Neutrophil (primary cell): ENCODE results near the gene ANKRD6.

Source experiments
- H3K27ac ChIP-seq: fragments of 200-600 bp; sonication (generic); 2 replicates; pipeline ENCODE4 v1.5.1; 2016; ENCODE audit warnings: mild to moderate bottlenecking, moderate library complexity
- H3K27me3 ChIP-seq: fragments of 200-600 bp; sonication (generic); 2 replicates; pipeline ENCODE4 v1.6.0; 2016; ENCODE audit warnings: mild to moderate bottlenecking
- H3K36me3 ChIP-seq: fragments of 200-600 bp; sonication (generic); 2 replicates; pipeline ENCODE4 v1.5.1; 2017
- H3K4me1 ChIP-seq, 2 experiments: fragments of 200-600 bp in 1 of 2; sonication (generic) in 1 of 2; 1 replicate in 1 of 2; 2 replicates in 1 of 2; pipeline versions ENCODE4 v1.5.1 to v1.6.1; 2013 to 2016; ENCODE audit warnings: low read depth in 1 of 2, low read length in 1 of 2, mild to moderate bottlenecking in 1 of 2, moderate library complexity in 1 of 2; ENCODE audit not compliant: control insufficient read depth in 1 of 2, insufficient read depth in 1 of 2
- H3K4me3 ChIP-seq, 2 experiments: fragments of 200-600 bp in 1 of 2; sonication (generic) in 1 of 2; 1 replicate in 1 of 2; 2 replicates in 1 of 2; pipeline ENCODE4 v1.5.1; 2013 to 2016; ENCODE audit warnings: low read depth in 1 of 2, low read length in 1 of 2, mild to moderate bottlenecking in 1 of 2, moderate library complexity in 1 of 2
- H3K9me3 ChIP-seq: fragments of 200-600 bp; sonication (generic); 2 replicates; pipeline ENCODE4 v1.5.1; 2016
- CTCF ChIP-seq: fragments of 200-600 bp; sonication (generic); IDR thresholded peaks from 2 replicates; pipeline ENCODE4 v1.5.1; 2016; ENCODE audit warnings: antibody characterized with exemption

ANKRD6 gene

GRCh38 chr6:89564752-89565427, 131.9 kb downstream of the ANKRD6 start:
- H3K4me1 ChIP-seq = no peaks in the 10 kb centered on the region
- no peak for TF ChIP-seq CTCF
- no peak overlapping the region for H3K4me3 ChIP-seq
- no peaks in the 10 kb centered on the region for H3K9me3 ChIP-seq
- no peak overlapping the region for H3K27ac ChIP-seq
- H3K27me3 ChIP-seq = no peaks in the 10 kb centered on the region
- no peaks in the 10 kb centered on the region for H3K36me3 ChIP-seq

- no peaks in the 10 kb centered on the region for H3K4me1 ChIP-seq
- no peaks in the 10 kb centered on the region for H3K27me3 ChIP-seq
- TF ChIP-seq CTCF = no peak
- no peaks in the 10 kb centered on the region for H3K9me3 ChIP-seq
- H3K36me3 ChIP-seq = no peaks in the 10 kb centered on the region
- no peak overlapping the region for H3K27ac ChIP-seq
- H3K4me3 ChIP-seq = no peak overlapping the region
Measured at GRCh38 chr6:89566008-89566800, 133.3 kb downstream of the ANKRD6 start.

- no peaks in the 10 kb centered on the region for H3K4me1 ChIP-seq
Measured at GRCh38 chr6:89566930-89567629, 134.1 kb downstream of the ANKRD6 start.

GRCh38 chr6:89567630-89568390, 134.9 kb downstream of the ANKRD6 start:
- Histone ChIP-seq H3K9me3 (no peaks in the 10 kb centered on the region), H3K4me3 (no peak overlapping the region), H3K27me3 (no peaks in the 10 kb centered on the region), H3K27ac (no peak overlapping the region), H3K4me1 (no peaks in the 10 kb centered on the region), H3K36me3 (no peaks in the 10 kb centered on the region)
- no peak for TF ChIP-seq CTCF

More at GRCh38 chr6:89566930-89567629, 134.1 kb downstream of the ANKRD6 start:
- no peak for TF ChIP-seq CTCF
- no peaks in the 10 kb centered on the region for H3K9me3 ChIP-seq
- H3K36me3 ChIP-seq = no peaks in the 10 kb centered on the region
- no peak overlapping the region for H3K27ac ChIP-seq
- no peak overlapping the region for H3K4me3 ChIP-seq
- no peaks in the 10 kb centered on the region for H3K27me3 ChIP-seq

- TF ChIP-seq CTCF = no peak
- Histone ChIP-seq H3K27me3 (no peaks in the 10 kb centered on the region), H3K4me1 (no peaks in the 10 kb centered on the region), H3K36me3 (no peaks in the 10 kb centered on the region), H3K27ac (no peak overlapping the region), H3K9me3 (no peaks in the 10 kb centered on the region), H3K4me3 (no peak overlapping the region)
Measured at GRCh38 chr6:89574910-89575561, 142.1 kb downstream of the ANKRD6 start.
